Esophagus muscularis mucosa (tissue), 4 donors: ENCODE data around the gene MSI2. TPM values are rescaled to one million over a fixed set of nuclear protein-coding genes. Genes with fewer than 3 reads are reported as not detected.

Source experiments
- DNase-seq: peaks from one replicate; pipeline ENCODE4 v3.0.0-alpha.2; 2017; ENCODE audit errors: extremely low spot score
- H3K27ac ChIP-seq, 4 donors: fragments of 200-600 bp; sonication (generic); replicated peaks in 1 of 4; 1 replicate in 3 of 4; 2 replicates in 1 of 4; pipeline ENCODE4 v1.5.1; 2016 to 2019; ENCODE audit warnings: mild to moderate bottlenecking in 1 of 4
- H3K27me3 ChIP-seq, 4 donors: fragments of 200-600 bp; sonication (generic); one replicate each; pipeline versions ENCODE4 v1.5.1 to v1.6.0; 2016 to 2019
- H3K36me3 ChIP-seq, 4 donors: fragments of 200-600 bp; sonication (generic); one replicate each; pipeline ENCODE4 v1.5.1; 2016 to 2019
- H3K4me1 ChIP-seq, 4 donors: fragments of 200-600 bp; sonication (generic); one replicate each; pipeline ENCODE4 v1.5.1; 2016 to 2019
- H3K4me3 ChIP-seq, 4 donors: fragments of 200-600 bp; sonication (generic); 1 replicate in 2 of 4; 2 replicates in 2 of 4; pipeline ENCODE4 v1.5.1; 2016 to 2019; ENCODE audit warnings: mild to moderate bottlenecking in 4 of 4, moderate library complexity in 1 of 4
- H3K9me3 ChIP-seq, 4 donors: fragments of 200-600 bp; sonication (generic); 1 replicate in 3 of 4; 2 replicates in 1 of 4; pipeline ENCODE4 v1.5.1; 2016 to 2019
- EP300 ChIP-seq: sonication (generic); formaldehyde crosslinking; IDR thresholded peaks from one replicate; pipeline ENCODE4 v1.6.1; 2017; ENCODE audit warnings: antibody characterized with exemption
- POLR2A ChIP-seq: fragments of 450-650 bp; IDR thresholded peaks from one replicate; pipeline ENCODE4 v1.6.1; 2017; ENCODE audit warnings: antibody characterized with exemption, moderate library complexity, mild to moderate bottlenecking, low read depth
- POLR2AphosphoS5 ChIP-seq, 2 donors: sonication (generic); formaldehyde crosslinking; IDR thresholded peaks; one replicate each; pipeline ENCODE4 v1.6.1; 2017; ENCODE audit warnings: antibody characterized with exemption in 2 of 2
- WGBS: methylation state at CpG from one replicate; pipeline ENCODE4 v1.1.5; 2018; 5-methylcytosine and 5-hydroxymethylcytosine counted together
- intact Hi-C: fragments of 100-400 bp; cut with DNase I; formaldehyde crosslinking; loops from one replicate; pipeline ENCODE4 v1.15.1; 2023
- total RNA-seq, 4 donors: library from RNA; depleted of rRNA; stranded (reverse); fragments of >200 nt; gene quantifications; one replicate each; pipeline versions ENCODE4 v1.1.0 to v1.2.1, GENCODE V29; 2016
- TF ChIP-seq, protein P1 (sequence below), 3 experiments: fragments of 200-600 bp in 2 of 3; fragments of 450-650 bp in 1 of 3; sonication (generic) in 2 of 3; IDR thresholded peaks; one replicate each; pipeline ENCODE4 v1.5.1; 2017 to 2019; ENCODE audit warnings: antibody characterized with exemption in 3 of 3, mild to moderate bottlenecking in 2 of 3, moderate library complexity in 1 of 3

The MSI2 gene
- total RNA-seq, 4 donors from 2014 or later: 28.8 to 39.0 (median 29.6) TPM

- WGBS: 92% methylated on average over 7 of the region's 10 CpGs
- peaks cover 21 to 42% (median 34%) of the 10 kb centered on the region in 4 donors for H3K4me1 ChIP-seq
- H3K27me3 ChIP-seq: no peaks in the 10 kb centered on the region
- H3K36me3 ChIP-seq: no peaks in the 10 kb centered on the region
- no peak for DNase-seq
- TF ChIP-seq POLR2A (no peak), EP300 (no peak), POLR2AphosphoS5 (IDR thresholded peaks at IDR 0.05) (no peak)
- TF ChIP-seq, protein P1, sequence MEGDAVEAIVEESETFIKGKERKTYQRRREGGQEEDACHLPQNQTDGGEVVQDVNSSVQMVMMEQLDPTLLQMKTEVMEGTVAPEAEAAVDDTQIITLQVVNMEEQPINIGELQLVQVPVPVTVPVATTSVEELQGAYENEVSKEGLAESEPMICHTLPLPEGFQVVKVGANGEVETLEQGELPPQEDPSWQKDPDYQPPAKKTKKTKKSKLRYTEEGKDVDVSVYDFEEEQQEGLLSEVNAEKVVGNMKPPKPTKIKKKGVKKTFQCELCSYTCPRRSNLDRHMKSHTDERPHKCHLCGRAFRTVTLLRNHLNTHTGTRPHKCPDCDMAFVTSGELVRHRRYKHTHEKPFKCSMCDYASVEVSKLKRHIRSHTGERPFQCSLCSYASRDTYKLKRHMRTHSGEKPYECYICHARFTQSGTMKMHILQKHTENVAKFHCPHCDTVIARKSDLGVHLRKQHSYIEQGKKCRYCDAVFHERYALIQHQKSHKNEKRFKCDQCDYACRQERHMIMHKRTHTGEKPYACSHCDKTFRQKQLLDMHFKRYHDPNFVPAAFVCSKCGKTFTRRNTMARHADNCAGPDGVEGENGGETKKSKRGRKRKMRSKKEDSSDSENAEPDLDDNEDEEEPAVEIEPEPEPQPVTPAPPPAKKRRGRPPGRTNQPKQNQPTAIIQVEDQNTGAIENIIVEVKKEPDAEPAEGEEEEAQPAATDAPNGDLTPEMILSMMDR (IDR thresholded peaks at IDR 0.05): no peak
- H3K4me3 ChIP-seq: no peak overlapping the region
- intact Hi-C loops: no loop called here
- no peak overlapping the region for H3K27ac ChIP-seq
- H3K9me3 ChIP-seq: no peaks in the 10 kb centered on the region
Observed at GRCh38 chr17:57550016-57550415, 293.7 kb downstream of the MSI2 start.

DNA sequence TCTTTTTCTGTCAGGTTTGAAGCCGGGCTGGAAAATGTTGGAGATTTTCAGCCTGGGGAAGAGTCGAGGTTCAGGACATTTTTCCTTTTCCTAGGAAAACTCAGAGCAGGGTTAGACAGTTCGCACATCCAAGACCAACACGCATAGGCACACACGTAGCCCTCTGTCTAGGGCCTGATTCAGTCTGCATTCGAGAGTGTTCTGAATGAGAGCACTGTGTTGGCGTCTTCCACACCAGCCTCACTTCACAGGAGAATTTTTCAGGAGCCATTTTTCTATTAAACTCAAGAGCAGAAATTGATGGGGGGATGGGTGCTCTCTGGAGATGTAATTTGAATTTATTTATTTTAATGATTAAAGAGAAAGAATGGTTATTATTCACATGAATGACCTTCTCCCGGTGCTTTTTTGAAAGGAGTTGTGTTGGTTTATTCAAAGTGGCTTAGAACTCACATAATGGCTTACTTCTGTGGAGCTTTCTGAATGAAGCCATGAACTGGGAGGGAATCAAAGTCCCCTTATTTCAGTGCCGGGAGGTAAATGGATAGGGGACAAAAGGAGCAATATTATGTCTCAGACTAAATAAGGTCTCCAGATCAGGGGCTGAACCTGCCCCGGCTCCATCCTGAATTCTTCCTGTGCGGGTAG lies 294.5 kb downstream of the MSI2 start:
- WGBS: 89% methylated on average over 11 of the region's 11 CpGs
- peaks cover 21 to 42% (median 34%) of the 10 kb centered on the region in 4 donors for H3K4me1 ChIP-seq
- H3K9me3 ChIP-seq: no peaks in the 10 kb centered on the region
- TF ChIP-seq POLR2A: no peak
- no peak for TF ChIP-seq POLR2AphosphoS5 (IDR thresholded peaks at IDR 0.05)
- no peak for TF ChIP-seq EP300
- TF ChIP-seq, protein P1 (IDR thresholded peaks at IDR 0.05): no peak
- DNase-seq: no peak
- H3K4me3 ChIP-seq: no peak overlapping the region
- H3K27me3 ChIP-seq: no peaks in the 10 kb centered on the region
- H3K36me3 ChIP-seq: no peaks in the 10 kb centered on the region
- no peak overlapping the region for H3K27ac ChIP-seq
- intact Hi-C loops: no loop called here

- no peaks in the 10 kb centered on the region for H3K9me3 ChIP-seq
- TF ChIP-seq, protein P1 (IDR thresholded peaks at IDR 0.05): no peak
- no peak for TF ChIP-seq POLR2A
- TF ChIP-seq POLR2AphosphoS5 (IDR thresholded peaks at IDR 0.05): no peak
- no peak for TF ChIP-seq EP300
- no peaks in the 10 kb centered on the region for H3K27me3 ChIP-seq
- peaks cover 21 to 42% (median 34%) of the 10 kb centered on the region in 4 donors for H3K4me1 ChIP-seq
- 88% methylated on average over 14 of the region's 14 CpGs for WGBS
- no peak overlapping the region for H3K4me3 ChIP-seq
- no peak for DNase-seq
- no peaks in the 10 kb centered on the region for H3K36me3 ChIP-seq
- no peak overlapping the region for H3K27ac ChIP-seq
- intact Hi-C loops: no loop called here
Observed at GRCh38 chr17:57551321-57552079, 295.2 kb downstream of the MSI2 start.

- Histone ChIP-seq H3K36me3 (no peaks in the 10 kb centered on the region), H3K4me1 (peaks cover 21 to 46% (median 36%) of the 10 kb centered on the region in 4 donors), H3K27ac (no peak overlapping the region), H3K27me3 (no peaks in the 10 kb centered on the region), H3K9me3 (no peaks in the 10 kb centered on the region), H3K4me3 (no peak overlapping the region)
- intact Hi-C loops: no loop called here
- no peak for DNase-seq
- whole genome bisulfite sequencing: 36% methylated on average over 11 of the region's 11 CpGs
- TF ChIP-seq POLR2AphosphoS5 (IDR thresholded peaks at IDR 0.05) (peak in 1 of 2 donors; percentile 11), EP300 (no peak), POLR2A (no peak)
- TF ChIP-seq, protein P1 (IDR thresholded peaks at IDR 0.05): peak; percentile 53 to 67 (median 59)
Observed at GRCh38 chr17:57552114-57552624, 295.8 kb downstream of the MSI2 start.
